Right cardiac atrium (tissue), 5 donors: ENCODE measurements around the gene AEBP1. TPM values are rescaled to one million over a fixed set of nuclear protein-coding genes. Genes with fewer than 3 reads are reported as not detected.

ENCODE experiments used
- ATAC-seq, 2 donors: fragments of 200-7000 bp; cut with Tn5 transposase; one replicate each; pipeline versions ENCODE4 v1.8.0 to v1.9.1; 2020; ENCODE audit warnings: moderate library complexity in 2 of 2, mild to moderate bottlenecking in 1 of 2
- DNase-seq, 3 donors: peaks; one replicate each; pipeline ENCODE4 v3.0.0-alpha.2; 2020
- H3K27ac ChIP-seq: one replicate; pipeline ENCODE4 v1.5.1; 2013; ENCODE audit warnings: mild to moderate bottlenecking, low read length, control low read depth, moderate library complexity
- H3K27me3 ChIP-seq: one replicate; pipeline ENCODE4 v1.6.1; 2013; ENCODE audit not compliant: control insufficient read depth, insufficient read depth
- H3K4me1 ChIP-seq: one replicate; pipeline ENCODE4 v1.6.1; 2013; ENCODE audit warnings: low read length; ENCODE audit not compliant: control insufficient read depth, insufficient read depth
- H3K4me3 ChIP-seq: one replicate; pipeline ENCODE4 v1.5.1; 2013; ENCODE audit warnings: low read length, control low read depth
- H3K9me3 ChIP-seq: one replicate; pipeline ENCODE4 v1.6.1; 2013; ENCODE audit warnings: low read length; ENCODE audit not compliant: control insufficient read depth
- WGBS: extraction: QIAGEN DNeasy Blood & Tissue Kit; methylation state at CpG from one replicate; pipeline ENCODE4 v1.1.7; 2013; 5-methylcytosine and 5-hydroxymethylcytosine counted together
- intact Hi-C, 4 donors: fragments of 100-400 bp; cut with DNase I; formaldehyde crosslinking; loops; one replicate each; pipeline versions ENCODE4 v1.11.0 to v1.14.0; 2022 to 2023
- long read RNA-seq, 4 donors: library from polyadenylated mRNA; unstranded; transcript quantifications; one replicate each; pipeline ENCODE4 v2.0.0, GENCODE V29; 2020 to 2021
- polyA plus RNA-seq: library from polyadenylated mRNA; stranded (reverse); fragments of 200-250 nt; gene quantifications from one replicate; pipeline ENCODE4 v1.2.3, GENCODE V29; 2013
- total RNA-seq, 4 donors: library from RNA; stranded (reverse); fragmentation: NEBNext Ultra II Directional; extraction: Animal tissue kit (Norgen Biotek cat#: 25700); gene quantifications; one replicate each; pipeline ENCODE4 v1.2.1, GENCODE V29; 2021
- donor health status: healthy with polysubstance abuse.
- donor health status: DM: no; HTN: yes; CAD: no.
- donor health status: DM: no; HTN: no; CAD: no.
- donor health status: DM: no; HTN: yes; CAD: no; lungs with severe emphysema.
- donor health status: DM: yes; HTN: yes; CAD: no.

AEBP1 gene
- 100 to 1,000 TPM in 2 of 4 donors, 10 to 100 TPM in 2; 81.0 to 124 (median 103) TPM for total RNA-seq
- polyA plus RNA-seq, result 62.8 TPM
- long read RNA-seq, donor 1, full-length matches to known transcripts, result 41 of 147 reads
- long read RNA-seq, donor 1, partial matches to known transcripts, result 96 of 147 reads
- long read RNA-seq, donor 1, other reads (novel, unspliced or antisense), result 10 of 147 reads
- long read RNA-seq, donor 2, full-length matches to known transcripts, result 44 of 88 reads
- long read RNA-seq, donor 2, partial matches to known transcripts, result 36 of 88 reads
- long read RNA-seq, donor 2, other reads (novel, unspliced or antisense), result 8 of 88 reads
- long read RNA-seq, donor 3, full-length matches to known transcripts, result 22 of 185 reads
- long read RNA-seq, donor 3, partial matches to known transcripts, result 154 of 185 reads
- long read RNA-seq, donor 3, other reads (novel, unspliced or antisense), result 9 of 185 reads
- long read RNA-seq, donor 4, full-length matches to known transcripts, result 51 of 114 reads
- long read RNA-seq, donor 4, partial matches to known transcripts, result 55 of 114 reads
- long read RNA-seq, donor 4, other reads (novel, unspliced or antisense), result 8 of 114 reads

- peak; percentile 38 to 60 for ATAC-seq
- 3% methylated on average over 86 of the region's 87 CpGs for WGBS
- DNase-seq, result peak; percentile 60 to 83 (median 81)
- Histone ChIP-seq H3K4me3 (peak within 1 kb of the TSS; percentile 65), H3K9me3 (no peaks in the 10 kb centered on the region), H3K27ac (peak within 1 kb of the TSS; percentile 42), H3K4me1 (no peaks in the 10 kb centered on the region), H3K27me3 (no peaks in the 10 kb centered on the region)
- intact Hi-C loops, result no loop called here
Measured at GRCh38 chr7:44103923-44104859, at the start of gene AEBP1. Gene AEBP1 (plus strand): TSS chr7:44104345. CDS start chr7:44104666, 321 bp downstream.

- DNase-seq, result peak in 2 of 3 donors; percentile 25 to 37
- 84% methylated on average over 7 of the region's 7 CpGs for WGBS
Measured at GRCh38 chr7:44056681-44057080, 47.5 kb upstream of the AEBP1 start.

GRCh38 chr7:44057181-44057848 lies 46.8 kb upstream of the AEBP1 start:
- H3K27me3 ChIP-seq, result no peaks in the 10 kb centered on the region
- no peak overlapping the region for H3K4me3 ChIP-seq
- H3K27ac ChIP-seq, result no peak overlapping the region
- ATAC-seq (no peak), DNase-seq (peak in 2 of 3 donors; percentile 31 to 45)
- 91% methylated on average over 11 of the region's 11 CpGs for WGBS
- no peaks in the 10 kb centered on the region for H3K4me1 ChIP-seq
- intact Hi-C loops, result loop anchor here in 1 of 4 donors (10.0 kb wide), 1 partner anchor 147 kb away; the partner anchor contains the start of gene YKT6
- H3K9me3 ChIP-seq, result no peaks in the 10 kb centered on the region

More at GRCh38 chr7:44056681-44057080, 47.5 kb upstream of the AEBP1 start:
- Histone ChIP-seq H3K4me1 (no peaks in the 10 kb centered on the region), H3K27me3 (no peaks in the 10 kb centered on the region), H3K4me3 (no peak overlapping the region), H3K27ac (no peak overlapping the region), H3K9me3 (no peaks in the 10 kb centered on the region)
- no peak for ATAC-seq
- intact Hi-C loops, result loop anchor here in 1 of 4 donors (10.0 kb wide), 1 partner anchor 148 kb away; the partner anchor contains the start of gene YKT6

- DNase-seq, result peak in 2 of 3 donors; percentile 43 to 53
- H3K27me3 ChIP-seq, result no peaks in the 10 kb centered on the region
- WGBS, result 89% methylated on average over 30 of the region's 30 CpGs
- H3K27ac ChIP-seq, result no peak overlapping the region
- H3K4me3 ChIP-seq, result no peak overlapping the region
- no peaks in the 10 kb centered on the region for H3K4me1 ChIP-seq
- intact Hi-C loops, result loop anchor here in 1 of 4 donors (10.0 kb wide), 1 partner anchor 147 kb away; the partner anchor contains the start of gene YKT6
- no peak for ATAC-seq
- no peaks in the 10 kb centered on the region for H3K9me3 ChIP-seq
Measured at GRCh38 chr7:44057849-44058758, 46.0 kb upstream of the AEBP1 start.

GRCh38 chr7:44058759-44059218 lies 45.4 kb upstream of the AEBP1 start:
- no peak overlapping the region for H3K4me3 ChIP-seq
- intact Hi-C loops, result loop anchor here in 1 of 4 donors (10.0 kb wide), 1 partner anchor 146 kb away; the partner anchor contains the start of gene YKT6
- DNase-seq (peak in 1 of 3 donors; percentile 10), ATAC-seq (no peak)
- WGBS, result 82% methylated on average over 7 of the region's 7 CpGs
- H3K27ac ChIP-seq, result no peak overlapping the region
- no peaks in the 10 kb centered on the region for H3K9me3 ChIP-seq
- no peaks in the 10 kb centered on the region for H3K4me1 ChIP-seq
- no peaks in the 10 kb centered on the region for H3K27me3 ChIP-seq

- DNase-seq, result peak in 2 of 3 donors; percentile 48 to 49
- Histone ChIP-seq H3K27me3 (no peaks in the 10 kb centered on the region), H3K4me1 (no peaks in the 10 kb centered on the region), H3K27ac (no peak overlapping the region), H3K4me3 (no peak overlapping the region), H3K9me3 (no peaks in the 10 kb centered on the region)
- 82% methylated on average over 14 of the region's 14 CpGs for WGBS
- ATAC-seq, result no peak
- intact Hi-C loops, result loop anchor here in 1 of 4 donors (10.0 kb wide), 1 partner anchor 145 kb away; the partner anchor contains the start of gene YKT6
Measured at GRCh38 chr7:44059219-44060090, 44.7 kb upstream of the AEBP1 start.

GRCh38 chr7:44060091-44060947 lies 43.8 kb upstream of the AEBP1 start:
- Histone ChIP-seq H3K4me1 (no peaks in the 10 kb centered on the region), H3K9me3 (no peaks in the 10 kb centered on the region), H3K27ac (peak overlapping the region; percentile 32), H3K27me3 (no peaks in the 10 kb centered on the region), H3K4me3 (no peak overlapping the region)
- DNase-seq, result peak in 2 of 3 donors; percentile 52 to 61
- intact Hi-C loops, result no loop called here
- WGBS, result 74% methylated on average over 21 of the region's 21 CpGs
- peak; percentile 2 to 12 for ATAC-seq

- 59% methylated on average over 8 of the region's 8 CpGs for WGBS
- intact Hi-C loops, result no loop called here
- H3K4me3 ChIP-seq, result no peak overlapping the region
- no peaks in the 10 kb centered on the region for H3K27me3 ChIP-seq
- H3K4me1 ChIP-seq, result peaks cover 5% of the 10 kb centered on the region
- DNase-seq (peak; percentile 10 to 71 (median 43)), ATAC-seq (no peak)
- H3K9me3 ChIP-seq, result no peaks in the 10 kb centered on the region
- H3K27ac ChIP-seq, result peak overlapping the region; percentile 32
Measured at GRCh38 chr7:44060948-44061644, 43.0 kb upstream of the AEBP1 start.
